ENCODE data around the gene ZNF157. TPM values are rescaled to one million over a fixed set of nuclear protein-coding genes. Genes with fewer than 3 reads are reported as not detected.
"Not testable (repeated sequence)": the region's sequence is repeated elsewhere in the genome, so short reads cannot be mapped to it uniquely, and the experiment has no call there.

The ZNF157 gene
- total RNA-seq: under 1 TPM; 0.35 to 0.61 (median 0.47) TPM
- total RNA-seq (2013): 1.4 TPM

GRCh38 chrX:47370278-47370677 is at the start of gene ZNF157:
ZNF157 (plus strand) TSS chrX:47370578; CDS start chrX:47370669, 91 bp downstream.
- TF ChIP-seq, protein P1, sequence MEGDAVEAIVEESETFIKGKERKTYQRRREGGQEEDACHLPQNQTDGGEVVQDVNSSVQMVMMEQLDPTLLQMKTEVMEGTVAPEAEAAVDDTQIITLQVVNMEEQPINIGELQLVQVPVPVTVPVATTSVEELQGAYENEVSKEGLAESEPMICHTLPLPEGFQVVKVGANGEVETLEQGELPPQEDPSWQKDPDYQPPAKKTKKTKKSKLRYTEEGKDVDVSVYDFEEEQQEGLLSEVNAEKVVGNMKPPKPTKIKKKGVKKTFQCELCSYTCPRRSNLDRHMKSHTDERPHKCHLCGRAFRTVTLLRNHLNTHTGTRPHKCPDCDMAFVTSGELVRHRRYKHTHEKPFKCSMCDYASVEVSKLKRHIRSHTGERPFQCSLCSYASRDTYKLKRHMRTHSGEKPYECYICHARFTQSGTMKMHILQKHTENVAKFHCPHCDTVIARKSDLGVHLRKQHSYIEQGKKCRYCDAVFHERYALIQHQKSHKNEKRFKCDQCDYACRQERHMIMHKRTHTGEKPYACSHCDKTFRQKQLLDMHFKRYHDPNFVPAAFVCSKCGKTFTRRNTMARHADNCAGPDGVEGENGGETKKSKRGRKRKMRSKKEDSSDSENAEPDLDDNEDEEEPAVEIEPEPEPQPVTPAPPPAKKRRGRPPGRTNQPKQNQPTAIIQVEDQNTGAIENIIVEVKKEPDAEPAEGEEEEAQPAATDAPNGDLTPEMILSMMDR (IDR thresholded peaks at IDR 0.05): no peak
- Mint-ChIP-seq H3K4me1 (peaks cover 12 to 13% of the 10 kb centered on the region in 2 donors), H3K27me3 (ENCODE audit: low read depth in 2 of 2) (no peaks in the 10 kb centered on the region), H3K27ac (no peak within 1 kb of the TSS), H3K9me3 (no peaks in the 10 kb centered on the region), H3K4me3 (no peak within 1 kb of the TSS), H3K36me3 (no peaks in the 10 kb centered on the region)
- intact Hi-C loops (cut with micrococcal nuclease): no loop called here
- Histone ChIP-seq H3K36me3 (ENCODE audit: control insufficient read depth, insufficient read depth, low read length) (no peaks in the 10 kb centered on the region), H3K4me3 (ENCODE audit: low read length) (no peak within 1 kb of the TSS), H3K27ac (ENCODE audit: low read length) (no peak within 1 kb of the TSS), H3K4me1 (ENCODE audit: control insufficient read depth, insufficient read depth, low read length) (peaks cover 8% of the 10 kb centered on the region), H3K27me3 (ENCODE audit: control insufficient read depth, insufficient read depth, low read length) (no peaks in the 10 kb centered on the region), H3K9me3 (ENCODE audit: control insufficient read depth, insufficient read depth, low read length) (no peaks in the 10 kb centered on the region)
- 100% methylated on average over 3 of the region's 3 CpGs for WGBS (ENCODE audit: insufficient coverage)
- no peak for DNase-seq
- no peak for ATAC-seq

DNA sequence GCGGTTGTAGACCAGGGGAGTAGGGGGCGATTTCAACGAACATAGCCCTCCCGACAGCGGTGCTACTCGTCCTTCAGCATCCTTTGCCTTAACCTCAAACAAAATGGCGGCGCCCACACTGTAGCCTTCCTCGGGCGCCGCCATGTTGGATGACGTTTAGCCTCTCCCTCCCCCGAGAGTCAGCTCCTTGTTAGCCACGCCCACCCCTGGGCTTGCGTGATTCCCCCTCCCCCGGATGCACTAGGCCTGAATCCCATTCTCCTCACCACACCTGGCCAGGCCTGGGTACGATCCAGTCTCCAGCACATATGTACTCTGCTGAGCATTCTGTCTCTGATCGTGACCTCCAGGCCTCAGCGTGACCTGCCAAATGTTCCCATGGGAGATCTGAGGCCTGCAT is 49.0 kb upstream of the ZNF157 start:
- WGBS (ENCODE audit: insufficient coverage): 90% methylated on average over 19 of the region's 19 CpGs
- Mint-ChIP-seq H3K27ac (no peak overlapping the region), H3K4me1 (no peaks in the 10 kb centered on the region), H3K27me3 (ENCODE audit: low read depth in 2 of 2) (peaks cover under 1 to 2% of the 10 kb centered on the region in 2 donors), H3K4me3 (no peak overlapping the region), H3K36me3 (no peaks in the 10 kb centered on the region), H3K9me3 (no peaks in the 10 kb centered on the region)
- H3K4me3 ChIP-seq (ENCODE audit: low read length): no peak overlapping the region
- H3K4me1 ChIP-seq (ENCODE audit: control insufficient read depth, insufficient read depth, low read length): no peaks in the 10 kb centered on the region
- DNase-seq (no peak), ATAC-seq (no peak)
- H3K27ac ChIP-seq (ENCODE audit: low read length): no peak overlapping the region
- no peaks in the 10 kb centered on the region for H3K9me3 ChIP-seq (ENCODE audit: control insufficient read depth, insufficient read depth, low read length)
- H3K36me3 ChIP-seq (ENCODE audit: control insufficient read depth, insufficient read depth, low read length): no peaks in the 10 kb centered on the region
- TF ChIP-seq, protein P1 (IDR thresholded peaks at IDR 0.05): no peak
- H3K27me3 ChIP-seq (ENCODE audit: control insufficient read depth, insufficient read depth, low read length): no peaks in the 10 kb centered on the region
- intact Hi-C loops (cut with micrococcal nuclease): no loop called here

DNA sequence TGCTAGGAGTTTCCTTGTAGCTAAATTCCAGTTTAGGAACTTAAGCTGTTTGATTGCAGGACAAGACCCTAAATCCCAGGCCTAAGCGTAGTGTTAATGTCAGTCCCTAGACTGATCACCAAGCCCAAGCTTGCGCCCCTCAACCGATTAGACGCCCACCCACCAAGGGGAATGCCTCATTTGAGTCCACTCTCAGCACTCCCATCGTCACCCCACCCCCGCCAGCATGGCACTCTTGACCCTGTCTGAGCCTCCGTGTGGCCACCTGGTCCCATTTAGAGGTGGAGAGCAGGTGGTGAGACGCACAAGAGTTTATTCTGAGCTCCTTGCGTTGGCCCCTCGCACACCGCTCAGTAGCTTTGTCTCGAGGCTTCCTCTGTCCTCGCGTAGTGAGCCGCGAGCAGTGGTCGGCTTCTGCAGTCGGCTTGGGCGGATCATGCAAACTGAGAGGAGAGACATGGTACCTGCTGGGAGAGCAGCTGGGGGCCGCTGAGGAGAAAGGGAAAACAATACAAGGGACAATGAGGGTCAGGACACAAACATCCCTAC is 48.5 kb upstream of the ZNF157 start:
- Histone ChIP-seq H3K4me3 (ENCODE audit: low read length) (no peak overlapping the region), H3K36me3 (ENCODE audit: control insufficient read depth, insufficient read depth, low read length) (no peaks in the 10 kb centered on the region), H3K9me3 (ENCODE audit: control insufficient read depth, insufficient read depth, low read length) (no peaks in the 10 kb centered on the region), H3K27ac (ENCODE audit: low read length) (no peak overlapping the region), H3K27me3 (ENCODE audit: control insufficient read depth, insufficient read depth, low read length) (no peaks in the 10 kb centered on the region), H3K4me1 (ENCODE audit: control insufficient read depth, insufficient read depth, low read length) (no peaks in the 10 kb centered on the region)
- no peaks in the 10 kb centered on the region for H3K4me1 Mint-ChIP-seq
- TF ChIP-seq, protein P1 (IDR thresholded peaks at IDR 0.05): no peak
- DNase-seq (no peak), ATAC-seq (no peak)
- intact Hi-C loops (cut with micrococcal nuclease): no loop called here
- no peaks in the 10 kb centered on the region for H3K27me3 Mint-ChIP-seq (ENCODE audit: low read depth in 2 of 2)
- H3K4me3 Mint-ChIP-seq: no peak overlapping the region
- H3K27ac Mint-ChIP-seq: no peak overlapping the region
- H3K36me3 Mint-ChIP-seq: no peaks in the 10 kb centered on the region
- 93% methylated on average over 20 of the region's 20 CpGs for WGBS (ENCODE audit: insufficient coverage)
- no peaks in the 10 kb centered on the region for H3K9me3 Mint-ChIP-seq

- no peaks in the 10 kb centered on the region for H3K36me3 ChIP-seq (ENCODE audit: control insufficient read depth, insufficient read depth, low read length)
- H3K4me3 ChIP-seq (ENCODE audit: low read length): no peak overlapping the region
- no peak overlapping the region for H3K27ac Mint-ChIP-seq
- H3K27me3 ChIP-seq (ENCODE audit: control insufficient read depth, insufficient read depth, low read length): no peaks in the 10 kb centered on the region
- 46% methylated on average over 3 of the region's 6 CpGs for WGBS (ENCODE audit: insufficient coverage)
- H3K4me3 Mint-ChIP-seq: no peak overlapping the region
- no peaks in the 10 kb centered on the region for H3K4me1 Mint-ChIP-seq
- no peaks in the 10 kb centered on the region for H3K4me1 ChIP-seq (ENCODE audit: control insufficient read depth, insufficient read depth, low read length)
- no peak overlapping the region for H3K27ac ChIP-seq (ENCODE audit: low read length)
- H3K27me3 Mint-ChIP-seq (ENCODE audit: low read depth in 2 of 2): no peaks in the 10 kb centered on the region
- H3K9me3 Mint-ChIP-seq: no peaks in the 10 kb centered on the region
- intact Hi-C loops (cut with micrococcal nuclease): no loop called here
- H3K9me3 ChIP-seq (ENCODE audit: control insufficient read depth, insufficient read depth, low read length): no peaks in the 10 kb centered on the region
- TF ChIP-seq, protein P1 (IDR thresholded peaks at IDR 0.05): no peak
- no peaks in the 10 kb centered on the region for H3K36me3 Mint-ChIP-seq
- DNase-seq (no peak), ATAC-seq (peak in 2 of 3 donors; percentile 34 to 69)
These were observed 42.5 kb upstream of the ZNF157 start for GRCh38 chrX:47327902-47328301.

DNA sequence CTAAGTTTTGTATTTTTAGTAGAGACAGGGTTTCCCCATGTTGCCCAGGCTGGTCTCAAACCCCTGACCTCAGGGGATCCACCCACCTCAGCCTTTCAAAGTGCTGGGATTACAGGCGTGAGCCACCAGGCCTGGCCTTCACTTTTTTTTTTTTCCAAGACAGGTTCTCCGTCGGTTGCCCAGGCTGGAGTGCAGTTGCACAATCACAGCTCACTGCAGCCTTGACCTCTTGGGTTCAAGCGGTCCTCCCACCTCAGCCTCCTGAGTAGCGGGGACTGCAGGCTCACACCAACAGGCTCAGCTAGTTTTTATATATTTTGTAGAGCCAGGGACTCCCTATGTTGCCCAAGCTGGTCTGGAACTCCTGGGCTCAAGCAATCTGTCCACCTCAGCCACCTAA is 37.6 kb upstream of the ZNF157 start:
- ATAC-seq; H3K27ac ChIP-seq (ENCODE audit: low read length); H3K9me3 ChIP-seq (ENCODE audit: control insufficient read depth, insufficient read depth, low read length); H3K36me3 ChIP-seq (ENCODE audit: control insufficient read depth, insufficient read depth, low read length); H3K4me3 Mint-ChIP-seq; H3K9me3 Mint-ChIP-seq; H3K27me3 ChIP-seq (ENCODE audit: control insufficient read depth, insufficient read depth, low read length); H3K36me3 Mint-ChIP-seq; intact Hi-C loops (cut with micrococcal nuclease); H3K27me3 Mint-ChIP-seq (ENCODE audit: low read depth in 2 of 2); H3K4me1 Mint-ChIP-seq; H3K27ac Mint-ChIP-seq; H3K4me1 ChIP-seq (ENCODE audit: control insufficient read depth, insufficient read depth, low read length); DNase-seq; H3K4me3 ChIP-seq (ENCODE audit: low read length): not testable (repeated sequence)
- WGBS (ENCODE audit: insufficient coverage): 95% methylated on average over 5 of the region's 5 CpGs

Data from natural killer cell (primary cell).